IPS-NIHi11 (cell line): ENCODE data around the gene MYL6B.
"Not testable (repeated sequence)": the region's sequence is repeated elsewhere in the genome, so short reads cannot be mapped to it uniquely, and the experiment has no call there.

Experiments
- DNase-seq: peaks from one replicate; pipeline ENCODE4 v3.0.0; 2012; ENCODE audit warnings: mixed read lengths, low spot score

The MYL6B gene

GRCh38 chr12:56153678-56154065, 1.3 kb downstream of the MYL6B start:
- no peak for DNase-seq

- DNase-seq: no peak
Observed at GRCh38 chr12:56154246-56154771, 1.9 kb downstream of the MYL6B start.

GRCh38 chr12:56154818-56155217, 2.4 kb downstream of the MYL6B start:
- DNase-seq: no peak

- DNase-seq: no peak
Observed at GRCh38 chr12:56155256-56155845, 3.0 kb downstream of the MYL6B start.

- not testable (repeated sequence) for DNase-seq
Observed at GRCh38 chr12:56156464-56157200, 4.2 kb downstream of the MYL6B start.

GRCh38 chr12:56157201-56158028, 5.0 kb downstream of the MYL6B start:
- peak; percentile 75 for DNase-seq

- peak; percentile 90 for DNase-seq
Observed at GRCh38 chr12:56158029-56158925, 5.9 kb downstream of the MYL6B start, which contains the start of gene MYL6. MYL6 (plus strand) TSS chr12:56158359; CDS start chr12:56158402, 43 bp downstream.

- peak; percentile 64 for DNase-seq
Observed at GRCh38 chr12:56158926-56159461, 6.6 kb downstream of the MYL6B start.

GRCh38 chr12:56159482-56160192, 7.2 kb downstream of the MYL6B start:
- DNase-seq: no peak

- no peak for DNase-seq
Observed at GRCh38 chr12:56160193-56160763, 7.9 kb downstream of the MYL6B start.

GRCh38 chr12:56160894-56161689, 8.7 kb downstream of the MYL6B start:
- DNase-seq: no peak

GRCh38 chr12:56161690-56162351, 9.4 kb downstream of the MYL6B start:
- no peak for DNase-seq

GRCh38 chr12:56162468-56163290, 10.3 kb downstream of the MYL6B start:
- no peak for DNase-seq

GRCh38 chr12:56163533-56164344, 11.4 kb downstream of the MYL6B start:
- DNase-seq: peak; percentile 24

GRCh38 chr12:56164345-56164729, 11.9 kb downstream of the MYL6B start:
- no peak for DNase-seq

- DNase-seq: no peak
Observed at GRCh38 chr12:56165369-56165768, 13.0 kb downstream of the MYL6B start.

GRCh38 chr12:56169229-56169759, 16.9 kb downstream of the MYL6B start:
- DNase-seq: no peak
